Measurements from ENCODE around the gene ZNF25.
"Not testable (repeated sequence)": the region's sequence is repeated elsewhere in the genome, so short reads cannot be mapped to it uniquely, and the experiment has no call there.

Gene ZNF25

DNA sequence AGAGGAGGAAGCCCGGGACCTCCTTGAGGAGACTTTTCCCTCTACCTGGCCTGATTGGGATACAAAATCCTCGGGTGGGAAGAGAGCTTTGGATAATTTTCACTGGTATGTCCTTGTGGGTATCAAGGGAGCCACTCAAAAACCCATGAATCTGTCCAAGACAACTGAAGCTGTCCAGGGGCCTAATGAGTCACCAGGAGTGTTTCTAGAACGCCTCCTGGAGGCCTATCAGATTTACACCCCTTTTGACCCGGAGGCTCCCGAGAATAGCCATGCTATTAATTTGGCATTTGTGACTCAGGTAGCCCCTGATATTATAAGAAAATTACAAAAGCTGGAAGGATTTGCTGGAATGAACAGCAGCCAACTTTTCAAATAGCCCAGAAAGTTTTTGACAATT lies 38.6 kb downstream of the ZNF25 start:
- no peak for DNase-seq

DNA sequence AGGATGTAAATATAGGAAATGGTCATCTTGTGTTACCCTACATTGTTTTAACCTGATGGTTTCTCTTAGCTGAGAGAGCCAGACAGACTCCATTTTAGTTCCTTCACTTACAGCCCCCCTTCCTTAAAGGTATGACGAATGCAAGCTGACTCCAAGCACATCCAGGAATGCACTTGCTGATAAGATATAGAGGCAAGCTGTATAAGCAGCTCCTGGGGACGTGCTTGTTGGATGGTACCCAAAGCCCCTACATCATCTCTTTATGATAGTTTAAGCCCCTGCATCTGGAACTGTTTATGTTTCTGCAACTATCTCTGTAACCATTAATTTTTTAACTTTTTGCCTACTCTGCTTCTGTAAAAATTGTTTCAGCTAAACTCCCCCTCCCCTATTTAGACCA lies 41.7 kb downstream of the ZNF25 start:
- no peak for DNase-seq

DNA sequence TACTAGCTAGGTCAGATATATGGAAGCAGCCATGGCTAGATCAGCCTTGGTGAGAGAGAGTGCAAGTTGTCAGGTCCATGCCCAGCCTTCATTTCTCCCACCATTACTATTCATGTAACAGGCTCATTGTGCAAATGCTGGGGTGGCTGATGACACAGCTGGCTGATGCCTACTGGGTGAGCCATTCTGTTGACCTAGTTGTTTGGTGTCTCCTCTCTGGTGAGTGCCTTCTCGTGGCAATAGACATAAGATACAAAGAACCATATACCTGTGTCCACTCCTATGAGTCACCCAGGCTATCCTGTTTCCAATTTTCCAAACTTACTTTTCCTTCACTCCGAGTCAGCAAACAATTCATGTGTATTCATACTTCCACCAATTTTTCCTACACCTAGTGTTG lies 46.0 kb downstream of the ZNF25 start:
- DNase-seq, result no peak

DNA sequence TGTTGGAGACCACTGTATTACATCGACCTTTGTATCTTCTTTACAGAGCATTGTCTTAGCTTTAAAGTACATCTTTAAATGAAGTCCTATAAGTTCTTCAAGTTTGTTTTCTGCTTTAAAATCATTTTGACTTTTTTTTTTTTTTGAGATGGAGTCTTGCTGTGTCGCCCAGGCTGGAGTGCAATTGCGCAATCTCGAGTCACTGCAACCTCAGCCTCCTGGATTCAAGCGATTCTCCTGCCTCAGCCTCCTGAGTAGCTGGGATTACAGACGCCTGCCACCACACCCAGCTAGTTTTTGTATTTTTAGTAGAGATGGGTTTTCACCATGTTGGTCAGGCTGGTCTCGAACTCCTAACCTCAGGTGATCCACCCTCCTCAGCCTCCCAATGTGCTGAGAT lies 68.3 kb downstream of the ZNF25 start:
- not testable (repeated sequence) for DNase-seq

DNA sequence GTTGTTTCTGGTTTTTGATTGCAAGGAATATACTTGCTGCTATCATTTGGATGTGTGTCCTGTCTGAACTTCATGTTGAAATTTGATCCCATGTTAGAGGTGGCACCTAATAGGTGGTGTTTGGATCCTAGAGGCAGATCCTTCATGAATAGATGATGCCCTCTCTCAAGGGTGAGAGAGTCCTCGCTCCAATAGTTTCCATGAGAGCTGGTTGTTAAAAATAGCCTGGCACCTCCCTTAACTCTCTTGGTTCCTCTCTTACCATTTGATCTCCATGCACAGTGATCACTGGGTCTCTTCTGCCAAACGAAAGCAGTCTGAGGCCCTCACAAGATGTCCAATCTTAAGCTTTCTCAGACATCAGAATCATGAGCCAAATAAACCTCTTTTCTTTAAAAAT lies 70.1 kb downstream of the ZNF25 start:
- DNase-seq, result no peak

Measured in NCI-H510A (cell line).